Kidney (tissue), 14 donors: ENCODE results near the gene SNAI3. TPM values are rescaled to one million over a fixed set of nuclear protein-coding genes. Genes with fewer than 3 reads are reported as not detected.

Source experiments
- DNase-seq, 5 donors: peaks; one replicate each; pipeline ENCODE4 v3.0.0-alpha.2; 2013 to 2020
- FAIRE-seq: peaks from 2 replicates; lab custom pipeline; 2012; peaks lifted over from hg19 to GRCh38; lab: Jason Lieb, UNC
- H3K27ac ChIP-seq, 2 donors: one replicate each; pipeline ENCODE4 v1.7.0; 2013; ENCODE audit warnings: low read depth in 2 of 2, low read length in 2 of 2, inconsistent platforms in 1 of 2
- H3K27me3 ChIP-seq: one replicate; pipeline ENCODE4 v1.7.1; 2013; ENCODE audit warnings: low read length, inconsistent platforms; ENCODE audit not compliant: control insufficient read depth, insufficient read depth
- H3K36me3 ChIP-seq, 3 donors: one replicate each; pipeline versions ENCODE4 v1.7.0 to v1.7.1; 2013; ENCODE audit warnings: low read length in 3 of 3, control low read depth in 1 of 3, inconsistent platforms in 1 of 3; ENCODE audit not compliant: insufficient read depth in 3 of 3, control insufficient read depth in 2 of 3
- H3K4me1 ChIP-seq, 3 donors: one replicate each; pipeline versions ENCODE4 v1.7.0 to v1.7.1; 2013; ENCODE audit warnings: low read length in 3 of 3, inconsistent platforms in 1 of 3, low read depth in 1 of 3; ENCODE audit not compliant: control insufficient read depth in 2 of 3, insufficient read depth in 2 of 3
- H3K4me3 ChIP-seq, 3 donors: one replicate each; pipeline versions ENCODE4 v1.7.0 to v1.8.1; 2013; ENCODE audit warnings: low read length in 3 of 3, control low read depth in 1 of 3, inconsistent platforms in 1 of 3
- H3K9ac ChIP-seq, 3 donors: one replicate each; pipeline versions ENCODE4 v1.7.0 to v1.7.1; 2013; ENCODE audit warnings: low read length in 3 of 3, control low read depth in 1 of 3, inconsistent platforms in 1 of 3
- H3K9me3 ChIP-seq, 3 donors: one replicate each; pipeline versions ENCODE4 v1.7.0 to v1.7.1; 2013; ENCODE audit warnings: low read length in 3 of 3, control low read depth in 1 of 3, inconsistent platforms in 1 of 3; ENCODE audit not compliant: control insufficient read depth in 2 of 3, insufficient read depth in 1 of 3
- intact Hi-C: fragments of 100-400 bp; cut with DNase I; formaldehyde crosslinking; loops from one replicate; pipeline ENCODE4 v1.11.1; 2022
- polyA plus RNA-seq: library from polyadenylated mRNA; stranded (reverse); fragments of 350-450 nt; fragmentation: Illumina TruSeq; extraction: RNeasy Lipid Tissue Mini Kit (QIAGEN cat#74804); gene quantifications from one replicate; pipeline ENCODE4 v1.2.3, GENCODE V29; 2014; ENCODE audit warnings: low read depth, low replicate concordance; ENCODE audit not compliant: insufficient read depth
- total RNA-seq: library from RNA; stranded (reverse); fragmentation: NEBNext Ultra II Directional; extraction: Animal tissue kit (Norgen Biotek cat#: 25700); gene quantifications from one replicate; pipeline ENCODE4 v1.2.1, GENCODE V29; 2021
- TF ChIP-seq, protein P1 (sequence below): IDR thresholded peaks from 3 replicates; pipeline ENCODE4 v1.5.1; 2012; ENCODE audit warnings: mild to moderate bottlenecking, moderate library complexity, borderline replicate concordance; ENCODE audit not compliant: insufficient read depth; ENCODE audit errors: extremely low read depth
- donor health status: control.
- donor health status: control.
- donor health status: control.
- donor health status: control.
- donor health status: control.
- donor health status: DM: yes; HTN: yes; CAD: no.
- donor health status: Normal renal cell carcinoma (clear cell type).

Gene SNAI3
- total and polyA plus RNA-seq, 2 donors from 2014 or later, result 0.75 to 2.3 TPM

- Histone ChIP-seq H3K9ac (peak within 1 kb of the TSS; percentile 11 to 78 (median 55)), H3K9me3 (no peaks in the 10 kb centered on the region), H3K4me1 (peaks cover 0 to 12% (median 3%) of the 10 kb centered on the region in 3 donors), H3K27ac (peak within 1 kb of the TSS; percentile 67 to 70), H3K36me3 (peaks cover 0 to 3% (median 0%) of the 10 kb centered on the region in 3 donors), H3K27me3 (no peaks in the 10 kb centered on the region), H3K4me3 (peak within 1 kb of the TSS; percentile 39 to 73 (median 53))
- peak; percentile 63 to 95 (median 80) for DNase-seq
- FAIRE-seq, result no peak
- intact Hi-C loops, result no loop called here
- TF ChIP-seq, protein P1, sequence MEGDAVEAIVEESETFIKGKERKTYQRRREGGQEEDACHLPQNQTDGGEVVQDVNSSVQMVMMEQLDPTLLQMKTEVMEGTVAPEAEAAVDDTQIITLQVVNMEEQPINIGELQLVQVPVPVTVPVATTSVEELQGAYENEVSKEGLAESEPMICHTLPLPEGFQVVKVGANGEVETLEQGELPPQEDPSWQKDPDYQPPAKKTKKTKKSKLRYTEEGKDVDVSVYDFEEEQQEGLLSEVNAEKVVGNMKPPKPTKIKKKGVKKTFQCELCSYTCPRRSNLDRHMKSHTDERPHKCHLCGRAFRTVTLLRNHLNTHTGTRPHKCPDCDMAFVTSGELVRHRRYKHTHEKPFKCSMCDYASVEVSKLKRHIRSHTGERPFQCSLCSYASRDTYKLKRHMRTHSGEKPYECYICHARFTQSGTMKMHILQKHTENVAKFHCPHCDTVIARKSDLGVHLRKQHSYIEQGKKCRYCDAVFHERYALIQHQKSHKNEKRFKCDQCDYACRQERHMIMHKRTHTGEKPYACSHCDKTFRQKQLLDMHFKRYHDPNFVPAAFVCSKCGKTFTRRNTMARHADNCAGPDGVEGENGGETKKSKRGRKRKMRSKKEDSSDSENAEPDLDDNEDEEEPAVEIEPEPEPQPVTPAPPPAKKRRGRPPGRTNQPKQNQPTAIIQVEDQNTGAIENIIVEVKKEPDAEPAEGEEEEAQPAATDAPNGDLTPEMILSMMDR, result no peak
Measured at GRCh38 chr16:88650749-88651275, 35.5 kb downstream of the SNAI3 start, which contains the start of gene CYBA. Gene CYBA, minus strand, starts transcription at chr16:88651053. Its CDS starts 40 bp downstream, at chr16:88651013.

GRCh38 chr16:88649924-88650748 lies 36.2 kb downstream of the SNAI3 start:
- H3K36me3 ChIP-seq, result peaks cover 0 to 3% (median 0%) of the 10 kb centered on the region in 3 donors
- peak overlapping the region in 2 of 3 donors; percentile 55 to 65 for H3K9ac ChIP-seq
- peaks cover 0 to 12% (median 3%) of the 10 kb centered on the region in 3 donors for H3K4me1 ChIP-seq
- no peaks in the 10 kb centered on the region for H3K9me3 ChIP-seq
- TF ChIP-seq, protein P1, result no peak
- peak overlapping the region; percentile 39 to 73 (median 53) for H3K4me3 ChIP-seq
- intact Hi-C loops, result no loop called here
- DNase-seq (peak; percentile 46 to 90 (median 57)), FAIRE-seq (no peak)
- H3K27me3 ChIP-seq, result no peaks in the 10 kb centered on the region
- peak overlapping the region; percentile 53 to 67 for H3K27ac ChIP-seq

DNA sequence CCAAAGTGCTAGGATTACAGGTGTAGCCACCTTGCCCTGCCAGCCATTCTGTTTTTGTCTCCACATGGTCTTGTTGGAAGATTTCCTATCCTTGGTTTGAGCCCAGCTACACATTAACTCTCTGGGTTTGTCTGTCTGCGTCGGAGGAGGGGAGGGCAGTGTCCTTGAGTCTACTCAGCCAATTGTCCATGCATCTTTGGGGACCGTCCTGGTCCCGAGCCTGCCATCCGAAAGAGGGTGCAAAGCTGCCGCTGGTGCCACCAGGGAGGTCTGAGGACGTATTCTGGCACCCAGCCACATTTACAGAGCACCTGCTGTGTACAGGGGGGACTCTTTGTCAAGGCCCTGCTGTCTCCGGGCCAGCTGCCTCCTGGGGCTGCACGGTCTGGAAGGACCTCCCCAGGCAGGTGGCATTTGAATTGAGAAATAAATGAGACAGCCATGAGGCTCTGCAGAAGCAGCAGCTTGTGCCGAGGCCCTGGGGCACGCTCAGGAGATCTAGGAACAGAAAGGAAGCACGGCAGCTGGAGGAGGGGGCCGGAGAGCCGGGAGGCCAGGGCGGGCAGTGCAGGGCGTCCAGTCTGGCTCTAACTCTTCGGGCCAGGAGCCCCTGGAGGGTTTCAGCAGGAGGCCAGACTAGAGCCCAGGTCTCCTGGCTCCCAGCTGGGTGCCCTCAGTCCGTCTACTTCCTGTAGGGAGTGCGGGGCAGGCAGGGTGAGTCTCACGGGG lies 36.9 kb downstream of the SNAI3 start:
- Histone ChIP-seq H3K27me3 (no peaks in the 10 kb centered on the region), H3K36me3 (peaks cover 0 to 2% (median 0%) of the 10 kb centered on the region in 3 donors), H3K9me3 (no peaks in the 10 kb centered on the region), H3K9ac (no peak overlapping the region), H3K4me1 (peaks cover 0 to 12% (median 3%) of the 10 kb centered on the region in 3 donors), H3K27ac (peak overlapping the region; percentile 41 to 47), H3K4me3 (peak overlapping the region in 2 of 3 donors; percentile 34 to 73)
- TF ChIP-seq, protein P1, result no peak
- peak in 3 of 5 donors; percentile 26 to 81 (median 61) for DNase-seq
- FAIRE-seq, result no peak
- intact Hi-C loops, result no loop called here
